ENCODE results near the gene GOLIM4. TPM values are rescaled to one million over a fixed set of nuclear protein-coding genes. Genes with fewer than 3 reads are reported as not detected.
"Not testable (repeated sequence)": the region's sequence is repeated elsewhere in the genome, so short reads cannot be mapped to it uniquely, and the experiment has no call there.

The GOLIM4 gene, protein sequence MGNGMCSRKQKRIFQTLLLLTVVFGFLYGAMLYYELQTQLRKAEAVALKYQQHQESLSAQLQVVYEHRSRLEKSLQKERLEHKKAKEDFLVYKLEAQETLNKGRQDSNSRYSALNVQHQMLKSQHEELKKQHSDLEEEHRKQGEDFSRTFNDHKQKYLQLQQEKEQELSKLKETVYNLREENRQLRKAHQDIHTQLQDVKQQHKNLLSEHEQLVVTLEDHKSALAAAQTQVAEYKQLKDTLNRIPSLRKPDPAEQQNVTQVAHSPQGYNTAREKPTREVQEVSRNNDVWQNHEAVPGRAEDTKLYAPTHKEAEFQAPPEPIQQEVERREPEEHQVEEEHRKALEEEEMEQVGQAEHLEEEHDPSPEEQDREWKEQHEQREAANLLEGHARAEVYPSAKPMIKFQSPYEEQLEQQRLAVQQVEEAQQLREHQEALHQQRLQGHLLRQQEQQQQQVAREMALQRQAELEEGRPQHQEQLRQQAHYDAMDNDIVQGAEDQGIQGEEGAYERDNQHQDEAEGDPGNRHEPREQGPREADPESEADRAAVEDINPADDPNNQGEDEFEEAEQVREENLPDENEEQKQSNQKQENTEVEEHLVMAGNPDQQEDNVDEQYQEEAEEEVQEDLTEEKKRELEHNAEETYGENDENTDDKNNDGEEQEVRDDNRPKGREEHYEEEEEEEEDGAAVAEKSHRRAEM
- 18.2 and 22.4 TPM in 2 replicates for total RNA-seq (2014; rRNA removed; shearing (Covaris generic); ENCODE audit: low replicate concordance)

DNA sequence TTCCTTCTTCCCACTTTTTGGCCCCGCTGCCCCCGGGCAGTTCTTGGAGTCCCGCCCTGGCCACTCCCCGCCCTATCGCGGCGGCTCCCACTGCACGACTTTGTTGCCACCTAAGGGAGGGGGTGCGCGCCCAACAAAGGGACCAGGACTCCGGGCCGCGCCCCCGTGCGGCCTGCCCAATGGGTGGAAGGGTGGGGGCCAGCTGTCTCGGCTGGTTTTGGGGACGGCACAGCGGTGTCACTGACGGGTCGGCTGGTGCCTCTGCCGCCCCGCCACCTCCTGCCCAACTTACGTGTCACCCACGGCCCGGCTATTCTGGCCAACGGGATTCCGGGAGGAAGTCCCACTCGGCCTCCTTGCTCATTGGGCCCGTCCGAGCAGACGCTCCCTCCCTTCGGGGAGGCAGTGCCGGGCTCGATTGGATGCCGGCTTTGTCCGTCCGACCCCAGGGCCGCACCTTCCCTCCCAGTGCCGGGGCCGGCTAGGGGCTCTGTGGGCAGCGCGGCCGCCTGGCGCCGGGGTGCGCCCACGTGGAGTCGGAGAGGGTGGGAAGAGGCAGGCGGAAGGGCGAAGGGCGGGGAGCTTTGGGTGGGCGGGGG, at the start of gene GOLIM4:
TSS of gene GOLIM4 (minus strand) at position 314 of the 599 bp plus-strand sequence. CDS start 639 bp downstream, outside the sequence.
- in situ Hi-C loops (cut with HindIII; ENCODE audit: low pct_unique_long_range_greater_than_20kb, low sequenced_read_pairs), result no loop called here
- peak; percentile 100 for DNase-seq (ENCODE audit: low read depth)

DNA sequence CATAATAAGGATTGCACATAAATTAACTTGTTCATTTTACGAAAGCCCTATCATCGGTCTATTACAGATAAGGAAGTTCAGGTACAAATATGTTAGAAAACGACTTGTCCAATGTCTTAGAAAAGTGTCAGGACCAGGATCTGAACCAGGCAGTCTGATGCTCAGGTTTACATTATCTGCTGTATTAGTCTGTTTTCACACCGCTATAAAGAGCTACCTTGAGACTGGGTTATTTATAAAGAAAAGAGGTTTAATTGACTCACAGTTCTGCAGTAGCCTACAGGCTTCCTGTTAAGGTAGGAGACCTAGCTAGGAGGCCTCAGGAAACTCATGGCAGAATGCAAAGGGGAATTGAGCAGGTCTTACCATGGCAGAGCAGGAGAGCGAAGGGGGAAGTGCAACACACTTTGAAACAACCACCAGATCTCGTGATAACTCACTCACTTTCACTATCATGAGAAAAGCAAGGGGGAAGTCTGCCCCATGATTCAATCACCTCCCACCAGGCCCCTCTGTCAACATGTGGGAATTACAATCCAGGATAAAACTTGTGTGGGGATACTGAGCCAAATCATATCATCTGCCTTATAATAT, 45.8 kb upstream of the GOLIM4 start:
- in situ Hi-C loops (cut with HindIII; ENCODE audit: low pct_unique_long_range_greater_than_20kb, low sequenced_read_pairs), result loop anchor here (25.0 kb wide), 1 partner anchor 104 kb away; no protein-coding TSS in a partner anchor

GRCh38 chr3:168139947-168140346, 44.2 kb upstream of the GOLIM4 start:
- in situ Hi-C loops (cut with HindIII; ENCODE audit: low pct_unique_long_range_greater_than_20kb, low sequenced_read_pairs), result loop anchor here (25.0 kb wide), 1 partner anchor 103 kb away; no protein-coding TSS in a partner anchor
- no peak for DNase-seq (ENCODE audit: low read depth)

More for the DNA sequence above, 45.8 kb upstream of the GOLIM4 start:
- no peak for DNase-seq (ENCODE audit: low read depth)

DNA sequence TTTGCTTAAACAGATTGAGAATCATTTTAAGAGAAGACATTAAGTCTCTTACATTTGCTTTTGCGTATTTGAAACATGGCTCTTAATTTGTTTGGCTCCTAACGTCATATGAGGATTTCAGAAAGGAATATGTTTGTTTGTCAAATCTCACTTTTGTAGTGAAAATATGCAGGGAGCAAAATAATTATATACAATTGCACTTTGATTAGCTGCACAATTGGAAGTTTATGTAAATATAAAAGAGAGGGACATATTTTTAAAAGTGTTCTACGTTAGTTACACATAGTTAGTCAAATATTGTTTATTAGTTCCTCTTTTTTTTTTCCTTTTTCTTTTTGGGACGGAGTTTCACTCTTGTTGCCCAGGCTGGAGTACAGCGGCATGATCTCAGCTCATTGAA, 42.7 kb upstream of the GOLIM4 start:
- DNase-seq (ENCODE audit: low read depth), result no peak
- in situ Hi-C loops (cut with HindIII; ENCODE audit: low pct_unique_long_range_greater_than_20kb, low sequenced_read_pairs), result loop anchor here (25.0 kb wide), 1 partner anchor 101 kb away; no protein-coding TSS in a partner anchor

DNA sequence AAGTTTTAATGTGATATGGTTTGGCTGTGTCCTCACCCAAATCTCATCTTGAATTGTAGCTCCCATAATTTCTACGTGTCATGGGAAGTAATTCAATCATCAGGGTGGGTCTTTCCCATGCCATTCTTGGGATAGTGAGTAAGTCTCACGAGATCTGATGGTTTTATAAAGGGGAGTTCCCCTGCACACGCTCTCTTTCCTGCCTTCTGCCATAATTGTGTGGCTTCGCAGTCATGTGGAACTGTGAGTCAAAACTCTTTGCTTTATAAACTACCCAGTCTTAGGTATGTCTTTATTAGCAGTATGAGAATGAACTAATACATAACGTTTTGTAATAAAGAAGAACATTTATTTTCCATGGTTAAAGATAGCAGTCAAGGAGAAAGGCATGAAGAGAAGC, 39.2 kb upstream of the GOLIM4 start:
- in situ Hi-C loops (cut with HindIII; ENCODE audit: low pct_unique_long_range_greater_than_20kb, low sequenced_read_pairs), result loop anchor here (25.0 kb wide), 1 partner anchor 98 kb away; no protein-coding TSS in a partner anchor
- peak; percentile 51 for DNase-seq (ENCODE audit: low read depth)

- in situ Hi-C loops (cut with HindIII; ENCODE audit: low pct_unique_long_range_greater_than_20kb, low sequenced_read_pairs), result loop anchor here (25.0 kb wide), 1 partner anchor 93 kb away; no protein-coding TSS in a partner anchor
- not testable (repeated sequence) for DNase-seq (ENCODE audit: low read depth)
These were observed 34.5 kb upstream of the GOLIM4 start for GRCh38 chr3:168130250-168130649.

DNA sequence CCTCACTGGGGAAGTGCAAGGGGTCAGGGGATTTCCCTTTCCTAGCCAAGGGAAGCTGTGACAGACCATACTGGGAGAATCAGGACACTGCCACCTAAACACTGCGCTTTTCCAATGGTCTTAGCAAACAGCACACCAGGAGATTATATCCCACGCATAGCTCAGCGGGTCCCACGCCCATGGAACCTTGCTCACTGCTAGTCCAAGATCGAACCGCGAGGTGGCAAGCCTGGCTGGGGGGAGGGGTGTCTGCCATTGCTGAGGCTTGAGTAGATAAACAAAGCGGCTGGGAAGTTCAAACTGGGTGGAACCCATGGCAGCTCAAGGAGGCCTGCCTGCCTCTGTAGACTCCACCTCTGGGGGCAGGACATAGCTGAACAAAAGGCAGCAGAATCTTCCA, 32.7 kb upstream of the GOLIM4 start:
- not testable (repeated sequence) for DNase-seq (ENCODE audit: low read depth)
- in situ Hi-C loops (cut with HindIII; ENCODE audit: low pct_unique_long_range_greater_than_20kb, low sequenced_read_pairs), result loop anchor here (25.0 kb wide), 1 partner anchor 91 kb away; no protein-coding TSS in a partner anchor

DNA sequence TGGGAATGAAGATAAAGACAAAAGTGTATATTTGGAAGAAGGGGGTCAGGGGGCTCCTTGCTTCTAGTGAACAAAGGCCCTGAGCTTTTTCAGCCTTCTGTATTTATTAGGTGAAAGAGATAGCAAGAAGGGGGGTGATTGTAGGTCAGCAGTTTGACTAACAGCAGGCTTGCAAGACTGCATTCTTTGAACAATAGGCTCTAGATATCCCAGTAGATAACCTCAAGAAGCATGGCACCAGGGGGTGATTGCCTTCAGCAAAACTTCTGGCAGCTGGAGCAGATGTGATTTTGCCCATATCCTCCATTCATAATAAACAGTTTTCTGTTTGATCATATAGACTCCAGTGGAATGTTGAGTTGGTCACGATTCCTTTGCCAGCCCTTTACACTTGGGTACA, 31.7 kb upstream of the GOLIM4 start:
- DNase-seq (ENCODE audit: low read depth), result no peak
- in situ Hi-C loops (cut with HindIII; ENCODE audit: low pct_unique_long_range_greater_than_20kb, low sequenced_read_pairs), result loop anchor here (25.0 kb wide), 1 partner anchor 90 kb away; no protein-coding TSS in a partner anchor

GRCh38 chr3:168124791-168125190, 29.1 kb upstream of the GOLIM4 start:
- in situ Hi-C loops (cut with HindIII; ENCODE audit: low pct_unique_long_range_greater_than_20kb, low sequenced_read_pairs), result loop anchor here (25.0 kb wide), 1 partner anchor 87 kb away; no protein-coding TSS in a partner anchor
- no peak for DNase-seq (ENCODE audit: low read depth)

DNA sequence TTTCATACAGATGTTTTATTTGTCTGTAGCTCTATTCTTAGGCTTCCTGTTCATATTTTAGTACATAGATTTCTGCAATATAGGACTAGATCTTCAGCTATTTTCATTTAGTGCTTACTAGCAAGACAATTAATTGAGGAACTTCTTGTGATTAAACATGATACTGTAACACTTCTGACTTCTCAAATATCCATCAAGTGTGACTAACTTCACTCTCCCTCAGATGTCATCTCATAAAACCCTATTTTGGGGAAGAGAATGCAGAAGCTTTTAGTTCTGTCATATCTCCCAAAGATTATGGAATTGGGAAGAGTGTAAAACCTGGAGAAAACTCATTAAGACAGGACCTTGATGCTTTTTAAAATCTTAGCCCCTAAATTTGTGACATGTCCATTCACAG, 28.6 kb upstream of the GOLIM4 start:
- in situ Hi-C loops (cut with HindIII; ENCODE audit: low pct_unique_long_range_greater_than_20kb, low sequenced_read_pairs), result no loop called here

GRCh38 chr3:168123201-168124176, 27.8 kb upstream of the GOLIM4 start:
- in situ Hi-C loops (cut with HindIII; ENCODE audit: low pct_unique_long_range_greater_than_20kb, low sequenced_read_pairs), result no loop called here
- no peak for DNase-seq (ENCODE audit: low read depth)

More for the DNA sequence above, 28.6 kb upstream of the GOLIM4 start:
- DNase-seq (ENCODE audit: low read depth), result no peak

GRCh38 chr3:168121184-168122017, 25.7 kb upstream of the GOLIM4 start:
- in situ Hi-C loops (cut with HindIII; ENCODE audit: low pct_unique_long_range_greater_than_20kb, low sequenced_read_pairs), result no loop called here
- DNase-seq (ENCODE audit: low read depth), result no peak

- in situ Hi-C loops (cut with HindIII; ENCODE audit: low pct_unique_long_range_greater_than_20kb, low sequenced_read_pairs), result no loop called here
- no peak for DNase-seq (ENCODE audit: low read depth)
These were observed 22.2 kb upstream of the GOLIM4 start for GRCh38 chr3:168117853-168118313.

GRCh38 chr3:168117059-168117458, 21.3 kb upstream of the GOLIM4 start:
- in situ Hi-C loops (cut with HindIII; ENCODE audit: low pct_unique_long_range_greater_than_20kb, low sequenced_read_pairs), result no loop called here
- no peak for DNase-seq (ENCODE audit: low read depth)

- in situ Hi-C loops (cut with HindIII; ENCODE audit: low pct_unique_long_range_greater_than_20kb, low sequenced_read_pairs), result no loop called here
These were observed 20.6 kb upstream of the GOLIM4 start for GRCh38 chr3:168116279-168116678.

DNA sequence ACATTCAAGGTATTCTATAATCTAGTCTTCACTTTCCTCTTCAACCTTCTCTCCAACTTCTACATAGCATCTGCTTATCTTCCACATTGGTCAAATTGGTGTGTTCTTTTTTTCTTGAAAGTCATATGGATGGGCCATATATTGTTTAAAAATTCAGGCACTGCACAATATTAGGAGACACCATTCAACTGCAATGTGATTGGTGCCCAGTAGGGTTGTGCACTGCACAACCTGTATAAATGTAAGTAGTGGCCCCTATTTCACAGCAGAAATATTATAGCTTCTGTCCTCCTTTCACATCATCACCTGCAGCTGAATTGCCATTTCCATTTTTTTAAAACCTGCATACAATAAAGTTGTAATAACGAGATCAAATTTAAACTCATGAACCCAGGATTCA, 18.1 kb upstream of the GOLIM4 start:
- no peak for DNase-seq (ENCODE audit: low read depth)
- in situ Hi-C loops (cut with HindIII; ENCODE audit: low pct_unique_long_range_greater_than_20kb, low sequenced_read_pairs), result no loop called here

More at GRCh38 chr3:168116279-168116678, 20.6 kb upstream of the GOLIM4 start:
- no peak for DNase-seq (ENCODE audit: low read depth)
